HUES48 (cell line): ENCODE measurements around the gene PCBP2.
"Not testable (repeated sequence)": the region's sequence is repeated elsewhere in the genome, so short reads cannot be mapped to it uniquely, and the experiment has no call there.

Experiments
- H3K27ac ChIP-seq: one replicate; pipeline ENCODE4 v1.7.0; 2013; ENCODE audit warnings: low read depth, low read length, inconsistent platforms
- H3K27me3 ChIP-seq: 2 replicates; pipeline ENCODE4 v1.6.1; 2013; ENCODE audit warnings: mild to moderate bottlenecking, low read length; ENCODE audit not compliant: control insufficient read depth, insufficient read depth
- H3K36me3 ChIP-seq: 2 replicates; pipeline ENCODE4 v1.6.1; 2013; ENCODE audit warnings: low read length; ENCODE audit not compliant: control insufficient read depth, insufficient read depth
- H3K4me1 ChIP-seq: 2 replicates; pipeline ENCODE4 v1.6.1; 2013; ENCODE audit warnings: mild to moderate bottlenecking, low read length; ENCODE audit not compliant: control insufficient read depth, insufficient read depth
- H3K4me3 ChIP-seq: 2 replicates; pipeline ENCODE4 v1.5.1; 2013; ENCODE audit warnings: mild to moderate bottlenecking, low read depth, low read length
- H3K9ac ChIP-seq: 2 replicates; pipeline ENCODE4 v1.6.1; 2013; ENCODE audit warnings: mild to moderate bottlenecking, low read depth, low read length, moderate library complexity
- H3K9me3 ChIP-seq: 2 replicates; pipeline ENCODE4 v1.6.1; 2013; ENCODE audit warnings: low read length; ENCODE audit not compliant: control insufficient read depth, insufficient read depth

The PCBP2 gene

GRCh38 chr12:53423597-53423996 lies 28.3 kb upstream of the PCBP2 start, which contains the start of gene AMHR2:
Gene AMHR2, plus strand, starts transcription at chr12:53423855. Its CDS starts 80 bp downstream, at chr12:53423935.
- Histone ChIP-seq H3K27me3 (no peaks in the 10 kb centered on the region), H3K9ac (no peak within 1 kb of the TSS), H3K4me3 (no peak within 1 kb of the TSS), H3K27ac (no peak within 1 kb of the TSS), H3K36me3 (no peaks in the 10 kb centered on the region), H3K9me3 (no peaks in the 10 kb centered on the region), H3K4me1 (peaks cover 9% of the 10 kb centered on the region; the same call in 1 of the 2 replicates)

DNA sequence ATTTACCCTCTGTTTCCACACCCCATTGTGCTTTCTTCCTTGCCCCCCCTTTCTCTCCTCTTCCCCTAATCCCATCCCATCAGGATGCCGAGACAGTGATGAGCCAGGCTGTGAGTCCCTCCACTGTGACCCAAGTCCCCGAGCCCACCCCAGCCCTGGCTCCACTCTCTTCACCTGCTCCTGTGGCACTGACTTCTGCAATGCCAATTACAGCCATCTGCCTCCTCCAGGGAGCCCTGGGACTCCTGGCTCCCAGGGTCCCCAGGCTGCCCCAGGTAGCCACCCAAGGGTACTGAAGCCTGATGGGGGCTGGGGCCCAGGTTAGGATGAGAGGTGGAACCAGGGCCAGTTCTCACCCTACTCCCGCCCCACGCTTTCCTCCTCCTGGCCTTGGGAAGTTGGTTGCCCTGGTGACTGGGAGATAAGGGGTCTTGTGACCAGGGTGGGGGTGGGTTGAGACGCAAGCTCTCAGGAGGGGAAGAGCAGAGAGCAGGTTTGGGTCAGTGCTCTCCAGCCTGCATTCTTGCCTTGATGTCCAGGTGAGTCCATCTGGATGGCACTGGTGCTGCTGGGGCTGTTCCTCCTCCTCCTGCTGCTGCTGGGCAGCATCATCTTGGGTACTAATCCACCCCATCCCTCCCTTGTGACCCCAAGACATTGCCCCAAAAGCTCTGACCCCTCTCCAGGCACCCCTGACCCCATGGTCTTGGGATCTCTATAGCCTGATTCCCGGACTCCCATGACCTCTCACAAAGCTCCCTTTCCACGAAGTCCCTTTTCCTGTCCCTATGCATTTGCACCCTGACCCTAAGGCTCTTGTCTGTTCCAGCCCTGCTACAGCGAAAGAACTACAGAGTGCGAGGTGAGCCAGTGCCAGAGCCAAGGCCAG lies 27.0 kb upstream of the PCBP2 start:
- no peak overlapping the region for H3K27ac ChIP-seq
- no peaks in the 10 kb centered on the region for H3K27me3 ChIP-seq
- no peaks in the 10 kb centered on the region for H3K36me3 ChIP-seq
- H3K4me3 ChIP-seq = no peak overlapping the region
- peaks cover 9% of the 10 kb centered on the region; the same call in 1 of the 2 replicates for H3K4me1 ChIP-seq
- no peak overlapping the region for H3K9ac ChIP-seq
- H3K9me3 ChIP-seq = no peaks in the 10 kb centered on the region

- Histone ChIP-seq H3K27ac (no peak overlapping the region), H3K36me3 (no peaks in the 10 kb centered on the region), H3K4me1 (peaks cover 6% of the 10 kb centered on the region; the same call in 1 of the 2 replicates), H3K9me3 (no peaks in the 10 kb centered on the region), H3K27me3 (no peaks in the 10 kb centered on the region), H3K4me3 (no peak overlapping the region), H3K9ac (no peak overlapping the region)
Measured at GRCh38 chr12:53425515-53426150, 26.3 kb upstream of the PCBP2 start.

DNA sequence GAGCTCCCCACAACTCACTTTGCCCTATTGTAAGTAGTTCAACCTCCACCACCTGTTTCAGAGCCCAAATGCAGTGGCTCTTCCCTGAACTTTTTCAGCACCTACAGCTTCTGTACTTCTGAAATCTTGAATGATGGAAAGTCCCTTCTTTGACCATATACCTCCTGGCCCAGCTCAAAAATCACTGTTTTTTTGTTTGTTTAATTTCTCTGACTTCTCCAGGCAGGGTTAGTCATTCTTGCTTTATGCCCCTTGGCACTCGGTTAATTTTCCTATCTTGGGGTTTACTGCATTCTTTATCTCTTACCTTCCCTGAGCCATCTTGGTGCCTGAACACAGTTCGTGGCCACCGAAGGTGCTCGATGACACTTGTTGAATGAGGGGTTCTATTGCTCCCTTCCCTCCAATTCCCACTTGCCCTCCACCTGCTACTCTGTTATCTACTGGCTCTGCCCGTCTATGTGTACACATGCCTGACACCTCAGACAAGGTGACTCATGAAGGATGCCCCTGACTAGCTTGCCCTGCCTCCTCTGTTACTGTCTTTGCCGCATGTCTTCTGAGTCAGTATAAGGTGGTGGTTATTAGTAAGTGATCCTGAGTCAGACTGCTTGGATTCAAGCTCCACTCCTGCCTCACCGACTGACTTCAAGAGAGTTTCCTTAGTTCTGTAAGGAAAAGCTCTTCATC lies 23.9 kb upstream of the PCBP2 start:
- no peak overlapping the region for H3K27ac ChIP-seq
- H3K4me1 ChIP-seq = no peaks in the 10 kb centered on the region
- H3K9me3 ChIP-seq = no peaks in the 10 kb centered on the region
- no peak overlapping the region for H3K4me3 ChIP-seq
- H3K36me3 ChIP-seq = no peaks in the 10 kb centered on the region
- no peak overlapping the region for H3K9ac ChIP-seq
- no peaks in the 10 kb centered on the region for H3K27me3 ChIP-seq

DNA sequence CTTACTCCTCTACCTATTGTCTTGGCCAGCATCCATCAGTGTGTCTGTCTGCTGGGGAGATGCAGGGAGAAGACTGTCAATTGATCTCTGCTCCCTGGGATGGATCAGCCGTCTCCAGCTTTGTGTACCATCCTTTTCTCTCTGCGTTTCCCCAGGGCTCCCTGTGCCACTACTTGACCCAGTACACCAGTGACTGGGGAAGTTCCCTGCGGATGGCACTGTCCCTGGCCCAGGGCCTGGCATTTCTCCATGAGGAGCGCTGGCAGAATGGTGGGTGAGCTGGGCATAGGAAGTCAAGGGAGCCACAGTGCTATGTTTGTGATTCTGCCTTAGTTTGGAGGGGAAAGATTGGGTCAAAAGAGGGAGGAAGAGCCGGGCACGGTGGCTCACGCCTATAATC lies 23.2 kb upstream of the PCBP2 start:
- H3K27me3 ChIP-seq = no peaks in the 10 kb centered on the region
- no peaks in the 10 kb centered on the region for H3K36me3 ChIP-seq
- H3K4me1 ChIP-seq = no peaks in the 10 kb centered on the region
- no peak overlapping the region for H3K4me3 ChIP-seq
- no peaks in the 10 kb centered on the region for H3K9me3 ChIP-seq
- H3K9ac ChIP-seq = no peak overlapping the region
- H3K27ac ChIP-seq = no peak overlapping the region

GRCh38 chr12:53430116-53430515 lies 21.8 kb upstream of the PCBP2 start:
- Histone ChIP-seq H3K4me3 (no peak overlapping the region), H3K9me3 (no peaks in the 10 kb centered on the region), H3K27ac (no peak overlapping the region), H3K4me1 (no peaks in the 10 kb centered on the region), H3K9ac (no peak overlapping the region), H3K36me3 (no peaks in the 10 kb centered on the region), H3K27me3 (no peaks in the 10 kb centered on the region)

- H3K27ac ChIP-seq = no peak overlapping the region
- H3K9ac ChIP-seq = no peak overlapping the region
- H3K4me3 ChIP-seq = no peak overlapping the region
- no peaks in the 10 kb centered on the region for H3K27me3 ChIP-seq
- H3K36me3 ChIP-seq = no peaks in the 10 kb centered on the region
- no peaks in the 10 kb centered on the region for H3K4me1 ChIP-seq
- H3K9me3 ChIP-seq = no peaks in the 10 kb centered on the region
Measured at GRCh38 chr12:53431187-53431586, 20.7 kb upstream of the PCBP2 start.

GRCh38 chr12:53435326-53435725 lies 16.6 kb upstream of the PCBP2 start:
- not testable (repeated sequence) for H3K9ac ChIP-seq, H3K4me1 ChIP-seq, H3K9me3 ChIP-seq, H3K27ac ChIP-seq, H3K27me3 ChIP-seq, H3K36me3 ChIP-seq, H3K4me3 ChIP-seq

- H3K9ac ChIP-seq, H3K36me3 ChIP-seq, H3K4me1 ChIP-seq, H3K27me3 ChIP-seq, H3K9me3 ChIP-seq, H3K4me3 ChIP-seq, H3K27ac ChIP-seq: not testable (repeated sequence)
Measured at GRCh38 chr12:53439582-53439981, 12.3 kb upstream of the PCBP2 start.

DNA sequence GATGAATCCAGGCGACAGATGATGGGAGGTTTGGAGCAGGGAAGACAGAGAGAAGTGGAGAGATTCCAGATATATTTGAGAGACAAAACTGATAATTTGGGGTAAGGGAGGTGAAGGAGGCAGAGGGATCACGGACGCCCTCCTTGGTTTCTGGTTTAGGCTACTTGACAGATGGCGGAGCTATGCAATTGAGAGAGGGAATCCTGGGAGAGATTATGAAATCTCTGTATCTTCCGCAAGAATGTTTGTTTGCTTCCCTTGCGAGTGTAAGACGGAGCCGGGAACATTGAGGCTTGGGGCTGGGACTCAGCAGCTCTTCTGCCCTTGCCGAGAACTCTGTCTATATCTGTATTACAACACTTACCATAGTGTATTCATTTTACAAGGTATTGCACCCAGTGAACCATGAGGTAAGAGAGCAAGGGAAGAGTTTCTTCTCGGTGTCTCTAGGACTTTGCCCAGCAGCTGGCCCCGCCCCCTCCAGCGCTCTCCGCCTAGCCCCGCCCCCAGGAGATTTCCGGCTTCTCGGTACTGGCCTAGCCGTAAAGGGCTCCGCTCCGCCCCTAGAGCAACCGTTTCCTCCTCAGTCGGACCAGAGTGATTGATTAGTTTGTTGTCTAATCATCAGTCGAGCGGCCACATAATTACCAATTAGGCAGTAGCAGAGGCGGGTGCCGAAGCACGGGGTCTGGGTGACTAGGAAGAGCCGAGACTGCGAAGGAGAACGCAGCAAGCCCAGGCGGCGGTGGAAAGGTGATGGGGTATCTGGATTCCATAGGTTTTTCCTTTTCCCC lies 10.7 kb upstream of the PCBP2 start, which contains the start of gene PRR13:
TSS of gene PRR13 (plus strand) at position 695 of the 794 bp plus-strand sequence. CDS start 981 bp downstream, outside the sequence.
- Histone ChIP-seq H3K9ac (peak within 1 kb of the TSS; percentile 66), H3K4me1 (peaks cover 7% of the 10 kb centered on the region; the same call in 1 of the 2 replicates), H3K9me3 (no peaks in the 10 kb centered on the region), H3K36me3 (peaks cover 23% of the 10 kb centered on the region), H3K27ac (peak within 1 kb of the TSS; percentile 91), H3K27me3 (no peaks in the 10 kb centered on the region), H3K4me3 (peak within 1 kb of the TSS; percentile 85)
